ENCODE data around the gene ERFE.

ERFE gene

DNA sequence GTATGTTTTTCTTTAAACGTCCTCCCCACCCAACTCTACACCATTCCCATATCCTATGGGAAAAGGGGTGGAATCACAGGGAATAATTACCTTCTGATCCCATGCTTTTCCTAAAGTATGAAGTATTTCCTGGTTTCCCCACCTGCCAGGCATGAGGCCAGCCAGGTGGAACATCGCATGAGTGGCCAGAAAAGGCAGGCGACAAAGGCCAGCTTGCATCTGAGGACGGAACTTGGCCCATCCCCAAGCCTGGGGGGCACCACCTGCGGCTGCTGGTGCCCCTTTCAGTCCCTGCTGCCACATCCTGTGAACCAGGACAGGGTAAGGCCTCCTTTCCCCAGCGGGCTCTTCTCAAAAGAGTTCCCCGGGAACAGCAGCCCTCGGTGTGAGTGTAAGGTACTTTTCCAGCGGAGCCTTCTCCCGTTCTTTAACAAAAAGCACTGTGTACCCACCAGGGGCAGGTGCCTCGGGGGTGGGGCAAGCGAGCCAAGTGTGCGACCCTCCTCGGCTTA, 1.2 kb upstream of the ERFE start:
- intact Hi-C loops (cut with DNase I; ENCODE audit: low total_unique reads) = no loop called here
- DNase-seq = no peak
- H3K4me3 ChIP-seq = no peak overlapping the region
- H3K36me3 ChIP-seq = no peaks in the 10 kb centered on the region
- peaks cover 0 to 46% of the 10 kb centered on the region in 2 donors for H3K27me3 ChIP-seq
- no peaks in the 10 kb centered on the region for H3K9me3 ChIP-seq
- TF ChIP-seq, protein P1, sequence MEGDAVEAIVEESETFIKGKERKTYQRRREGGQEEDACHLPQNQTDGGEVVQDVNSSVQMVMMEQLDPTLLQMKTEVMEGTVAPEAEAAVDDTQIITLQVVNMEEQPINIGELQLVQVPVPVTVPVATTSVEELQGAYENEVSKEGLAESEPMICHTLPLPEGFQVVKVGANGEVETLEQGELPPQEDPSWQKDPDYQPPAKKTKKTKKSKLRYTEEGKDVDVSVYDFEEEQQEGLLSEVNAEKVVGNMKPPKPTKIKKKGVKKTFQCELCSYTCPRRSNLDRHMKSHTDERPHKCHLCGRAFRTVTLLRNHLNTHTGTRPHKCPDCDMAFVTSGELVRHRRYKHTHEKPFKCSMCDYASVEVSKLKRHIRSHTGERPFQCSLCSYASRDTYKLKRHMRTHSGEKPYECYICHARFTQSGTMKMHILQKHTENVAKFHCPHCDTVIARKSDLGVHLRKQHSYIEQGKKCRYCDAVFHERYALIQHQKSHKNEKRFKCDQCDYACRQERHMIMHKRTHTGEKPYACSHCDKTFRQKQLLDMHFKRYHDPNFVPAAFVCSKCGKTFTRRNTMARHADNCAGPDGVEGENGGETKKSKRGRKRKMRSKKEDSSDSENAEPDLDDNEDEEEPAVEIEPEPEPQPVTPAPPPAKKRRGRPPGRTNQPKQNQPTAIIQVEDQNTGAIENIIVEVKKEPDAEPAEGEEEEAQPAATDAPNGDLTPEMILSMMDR (IDR thresholded peaks at IDR 0.05) = no peak
- H3K27ac ChIP-seq = no peak overlapping the region
- H3K4me1 ChIP-seq = peaks cover 0 to 16% (median 13%) of the 10 kb centered on the region in 4 donors

DNA sequence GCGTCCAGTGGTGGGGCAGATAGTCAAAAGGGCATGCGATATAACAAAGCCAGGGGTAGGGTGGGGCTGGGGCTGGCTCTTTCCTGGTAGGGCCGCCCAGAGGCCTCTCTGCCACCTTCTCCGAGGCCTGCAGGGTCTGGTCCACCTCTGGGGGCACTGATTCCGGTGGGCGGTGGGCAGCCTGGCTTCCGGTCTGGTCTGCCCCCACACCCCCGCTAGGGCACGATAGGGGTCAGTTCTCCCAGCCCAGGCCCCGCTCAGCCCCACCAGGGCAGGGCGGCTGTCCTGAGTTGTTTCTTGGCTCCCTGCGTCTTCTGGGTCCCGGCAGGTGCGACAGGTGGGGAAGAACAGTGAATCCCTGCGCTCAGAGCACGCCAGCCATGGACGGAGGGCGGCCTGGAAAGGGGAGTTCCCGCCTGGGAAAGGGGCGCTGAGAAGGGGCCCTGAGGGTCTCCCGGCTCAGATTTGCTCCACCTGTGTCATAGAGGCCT, 707 bp upstream of the ERFE start:
- no peak for DNase-seq
- peaks cover 0 to 16% (median 13%) of the 10 kb centered on the region in 4 donors for H3K4me1 ChIP-seq
- no peaks in the 10 kb centered on the region for H3K36me3 ChIP-seq
- H3K4me3 ChIP-seq = no peak overlapping the region
- H3K27ac ChIP-seq = no peak overlapping the region
- TF ChIP-seq, protein P1 (IDR thresholded peaks at IDR 0.05) = no peak
- no peaks in the 10 kb centered on the region for H3K9me3 ChIP-seq
- peaks cover 0 to 51% of the 10 kb centered on the region in 2 donors for H3K27me3 ChIP-seq
- intact Hi-C loops (cut with DNase I; ENCODE audit: low total_unique reads) = no loop called here

DNA sequence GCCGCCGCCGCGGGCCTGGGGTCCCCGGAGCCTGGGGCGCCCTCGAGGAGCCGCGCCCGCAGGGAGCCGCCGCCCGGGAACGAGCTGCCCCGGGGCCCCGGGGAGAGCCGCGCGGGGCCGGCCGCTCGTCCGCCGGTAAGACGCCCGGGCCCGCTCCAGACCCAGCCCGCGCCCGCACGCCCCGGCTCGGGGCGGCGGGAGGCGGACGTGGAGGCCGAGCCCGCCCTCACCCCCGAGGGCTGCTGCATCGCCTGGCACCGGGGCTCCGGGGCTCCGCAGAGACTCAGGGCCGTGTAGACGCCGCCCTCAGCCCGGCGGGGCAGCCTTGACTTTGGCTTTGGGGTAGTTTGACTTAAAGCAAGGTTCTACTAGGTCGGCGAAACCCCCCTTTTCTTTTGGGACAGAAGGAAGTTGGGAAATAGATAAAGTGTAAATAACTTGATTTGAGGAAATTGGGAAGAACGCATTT, 335 bp downstream of the ERFE start:
- Histone ChIP-seq H3K9me3 (no peaks in the 10 kb centered on the region), H3K36me3 (no peaks in the 10 kb centered on the region), H3K27me3 (peaks cover 0 to 61% of the 10 kb centered on the region in 2 donors), H3K4me3 (peak overlapping the region; percentile 12 to 47), H3K4me1 (peaks cover 0 to 25% (median 22%) of the 10 kb centered on the region in 4 donors), H3K27ac (no peak overlapping the region)
- DNase-seq = no peak
- TF ChIP-seq, protein P1 (IDR thresholded peaks at IDR 0.05) = no peak
- intact Hi-C loops (cut with DNase I; ENCODE audit: low total_unique reads) = no loop called here

DNA sequence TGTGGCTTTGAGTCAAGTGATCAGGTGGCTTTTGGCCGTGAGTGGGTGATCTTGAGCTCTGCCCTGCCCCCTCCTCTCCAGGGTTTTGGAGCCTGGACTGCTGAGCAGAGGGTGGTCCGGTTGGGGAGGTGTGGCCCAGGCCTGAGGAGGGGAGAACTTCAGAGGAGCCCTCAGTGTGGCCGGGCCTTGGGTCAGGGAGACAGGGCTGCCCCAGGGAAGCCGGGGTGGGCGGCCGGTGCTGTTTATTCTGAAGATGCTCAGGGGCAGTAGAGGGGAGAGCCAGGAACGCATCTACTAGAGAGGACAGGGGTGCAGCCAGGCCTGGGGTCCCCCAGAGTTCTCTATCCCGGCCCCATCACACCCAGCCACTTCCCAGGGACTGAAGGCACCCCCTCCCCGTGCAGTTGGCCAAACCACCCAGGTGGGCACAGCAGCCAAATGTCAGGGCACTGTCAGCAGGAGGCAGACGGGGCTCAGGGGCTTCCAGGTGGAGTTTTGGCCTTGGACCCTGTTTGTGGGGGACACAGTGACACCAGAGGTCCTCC, 963 bp downstream of the ERFE start:
- Histone ChIP-seq H3K27ac (no peak overlapping the region), H3K27me3 (peaks cover 0 to 64% of the 10 kb centered on the region in 2 donors), H3K4me1 (peaks cover 0 to 27% (median 24%) of the 10 kb centered on the region in 4 donors), H3K4me3 (peak overlapping the region in 1 of 2 donors; percentile 47), H3K36me3 (no peaks in the 10 kb centered on the region), H3K9me3 (no peaks in the 10 kb centered on the region)
- no peak for DNase-seq
- intact Hi-C loops (cut with DNase I; ENCODE audit: low total_unique reads) = no loop called here
- TF ChIP-seq, protein P1 (IDR thresholded peaks at IDR 0.05) = no peak

DNA sequence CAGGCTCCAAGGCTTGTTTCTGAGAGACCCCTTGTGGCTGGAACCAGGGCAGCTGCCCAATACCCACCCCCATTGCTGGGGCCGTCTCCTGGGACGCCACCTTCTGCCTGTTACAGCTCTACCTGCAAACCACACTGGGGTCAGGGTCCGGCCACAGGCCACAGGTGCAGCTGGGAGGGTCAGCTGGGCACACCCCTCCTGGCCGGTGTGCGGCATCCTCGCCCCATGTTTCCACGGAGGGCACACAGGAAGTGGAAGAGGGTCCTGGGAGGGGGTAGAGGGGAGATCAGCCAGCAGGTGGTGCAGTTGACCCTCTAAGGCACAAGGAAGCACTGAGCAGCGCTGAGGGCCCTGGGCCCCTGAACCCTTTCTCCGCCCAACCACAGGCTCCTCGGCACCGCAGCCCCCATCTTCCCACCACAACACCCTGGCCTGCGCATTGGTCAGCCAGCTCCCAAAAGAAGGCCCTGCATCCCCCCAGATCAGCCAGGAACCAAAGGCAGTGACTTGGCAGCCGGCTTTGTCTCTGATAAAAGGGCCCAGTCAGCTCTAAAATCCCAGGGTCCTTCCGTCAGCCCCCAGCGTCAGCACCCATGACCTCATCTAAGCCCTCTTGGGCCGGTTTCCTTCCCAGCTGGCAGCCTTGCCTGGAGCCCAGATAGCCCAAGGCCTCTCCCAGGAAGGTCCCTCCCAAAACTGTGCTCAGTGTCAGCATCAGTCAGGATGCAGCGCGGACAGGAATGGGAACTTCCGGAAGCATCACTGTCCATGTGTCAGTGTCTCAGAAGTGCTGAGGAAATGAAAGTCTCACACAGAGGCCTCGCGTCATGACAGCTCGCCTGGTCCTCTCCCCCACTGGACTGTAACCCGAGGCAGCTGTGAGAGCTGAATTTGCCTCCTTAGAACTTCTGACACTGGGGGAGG, 1.7 kb downstream of the ERFE start:
- no peaks in the 10 kb centered on the region for H3K9me3 ChIP-seq
- H3K27ac ChIP-seq = no peak overlapping the region
- peak; percentile 16 to 55 for DNase-seq
- peaks cover 0 to 64% of the 10 kb centered on the region in 2 donors for H3K27me3 ChIP-seq
- H3K4me3 ChIP-seq = no peak overlapping the region
- TF ChIP-seq, protein P1 (IDR thresholded peaks at IDR 0.05) = no peak
- peaks cover 0 to 27% (median 24%) of the 10 kb centered on the region in 4 donors for H3K4me1 ChIP-seq
- intact Hi-C loops (cut with DNase I; ENCODE audit: low total_unique reads) = no loop called here
- no peaks in the 10 kb centered on the region for H3K36me3 ChIP-seq
